Measurements from ENCODE around the gene PGLYRP4.

- TF ChIP-seq, protein P1, sequence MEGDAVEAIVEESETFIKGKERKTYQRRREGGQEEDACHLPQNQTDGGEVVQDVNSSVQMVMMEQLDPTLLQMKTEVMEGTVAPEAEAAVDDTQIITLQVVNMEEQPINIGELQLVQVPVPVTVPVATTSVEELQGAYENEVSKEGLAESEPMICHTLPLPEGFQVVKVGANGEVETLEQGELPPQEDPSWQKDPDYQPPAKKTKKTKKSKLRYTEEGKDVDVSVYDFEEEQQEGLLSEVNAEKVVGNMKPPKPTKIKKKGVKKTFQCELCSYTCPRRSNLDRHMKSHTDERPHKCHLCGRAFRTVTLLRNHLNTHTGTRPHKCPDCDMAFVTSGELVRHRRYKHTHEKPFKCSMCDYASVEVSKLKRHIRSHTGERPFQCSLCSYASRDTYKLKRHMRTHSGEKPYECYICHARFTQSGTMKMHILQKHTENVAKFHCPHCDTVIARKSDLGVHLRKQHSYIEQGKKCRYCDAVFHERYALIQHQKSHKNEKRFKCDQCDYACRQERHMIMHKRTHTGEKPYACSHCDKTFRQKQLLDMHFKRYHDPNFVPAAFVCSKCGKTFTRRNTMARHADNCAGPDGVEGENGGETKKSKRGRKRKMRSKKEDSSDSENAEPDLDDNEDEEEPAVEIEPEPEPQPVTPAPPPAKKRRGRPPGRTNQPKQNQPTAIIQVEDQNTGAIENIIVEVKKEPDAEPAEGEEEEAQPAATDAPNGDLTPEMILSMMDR (IDR thresholded peaks at IDR 0.05; ENCODE audit: low read length), result no peak
- no peak for TF ChIP-seq EZH2 (IDR thresholded peaks at IDR 0.05; ENCODE audit: borderline replicate concordance, low read length)
Measured at GRCh38 chr1:153333902-153334301, 14.7 kb downstream of the PGLYRP4 start.

All from OCI-LY1 (cell line).